Activated CD4-positive, alpha-beta memory T cell treated with anti-CD3 and anti-CD28 coated beads for 36 hours (primary cell): Measurements from ENCODE around the gene PPP4R1. TPM values are rescaled to one million over a fixed set of nuclear protein-coding genes. Genes with fewer than 3 reads are reported as not detected.
"Not testable (repeated sequence)": the region's sequence is repeated elsewhere in the genome, so short reads cannot be mapped to it uniquely, and the experiment has no call there.

Experiments used
- CTCF ChIA-PET: fragments of 350-600 bp; sonication (Branson Sonifier 250); formaldehyde crosslinking; loops from one replicate; lab custom pipeline; 2021; ENCODE audit warnings: antibody characterized with exemption, inconsistent platforms; lab: Charles Lee
- POLR2A ChIA-PET: fragments of 350-600 bp; sonication (Branson Sonifier 250); formaldehyde crosslinking; loops from one replicate; lab custom pipeline; 2021; ENCODE audit warnings: antibody characterized with exemption; lab: Charles Lee
- DNase-seq: peaks from one replicate; pipeline ENCODE4 v3.0.0-alpha.2; 2020
- H3K27ac Mint-ChIP-seq: one replicate; pipeline ENCODE4 v1.8.0; 2021; ENCODE audit warnings: mixed read lengths
- H3K27me3 Mint-ChIP-seq: one replicate; pipeline ENCODE4 v1.8.0; 2021; ENCODE audit warnings: mixed read lengths
- H3K36me3 Mint-ChIP-seq: one replicate; pipeline ENCODE4 v1.8.0; 2021; ENCODE audit warnings: mixed read lengths
- H3K4me1 Mint-ChIP-seq: one replicate; pipeline ENCODE4 v1.8.0; 2021; ENCODE audit warnings: low read depth, mixed read lengths
- H3K4me3 Mint-ChIP-seq: one replicate; pipeline ENCODE4 v1.8.0; 2021; ENCODE audit warnings: mild to moderate bottlenecking, mixed read lengths
- H3K9me3 Mint-ChIP-seq: one replicate; pipeline ENCODE4 v1.8.0; 2021; ENCODE audit warnings: mixed read lengths
- intact Hi-C: fragments of 100-400 bp; cut with micrococcal nuclease; formaldehyde crosslinking; loops from one replicate; pipeline ENCODE4 v1.15.1; 2023
- total RNA-seq, 2 experiments: library from RNA; stranded (reverse); gene quantifications; one replicate each; pipeline ENCODE4 v1.2.3, GENCODE V29; 2021

Gene PPP4R1
- total RNA-seq, 2 experiments from 2014 or later, result 39.3 to 44.5 TPM

GRCh38 chr18:9642799-9643462, 28.6 kb upstream of the PPP4R1 start:
- Mint-ChIP-seq H3K9me3 (no peaks in the 10 kb centered on the region), H3K4me1 (no peaks in the 10 kb centered on the region), H3K27ac (no peak overlapping the region), H3K4me3 (no peak overlapping the region), H3K36me3 (no peaks in the 10 kb centered on the region), H3K27me3 (no peaks in the 10 kb centered on the region)
- ChIA-PET POLR2A (no interaction called here), CTCF (no interaction called here)
- intact Hi-C loops, result no loop called here
- no peak for DNase-seq

GRCh38 chr18:9641081-9641480, 26.7 kb upstream of the PPP4R1 start:
- H3K27ac Mint-ChIP-seq, H3K9me3 Mint-ChIP-seq, POLR2A ChIA-PET, H3K27me3 Mint-ChIP-seq, H3K36me3 Mint-ChIP-seq, H3K4me1 Mint-ChIP-seq, intact Hi-C loops, DNase-seq, H3K4me3 Mint-ChIP-seq, CTCF ChIA-PET: not testable (repeated sequence)

- Mint-ChIP-seq H3K4me3 (no peak overlapping the region), H3K36me3 (no peaks in the 10 kb centered on the region), H3K9me3 (peaks cover 3% of the 10 kb centered on the region), H3K4me1 (no peaks in the 10 kb centered on the region), H3K27ac (no peak overlapping the region), H3K27me3 (no peaks in the 10 kb centered on the region)
- DNase-seq, result no peak
- intact Hi-C loops, result no loop called here
- ChIA-PET CTCF (no interaction called here), POLR2A (no interaction called here)
Measured at GRCh38 chr18:9638886-9639285, 24.5 kb upstream of the PPP4R1 start.

GRCh38 chr18:9637036-9637767, 22.8 kb upstream of the PPP4R1 start:
- Mint-ChIP-seq H3K36me3 (no peaks in the 10 kb centered on the region), H3K4me3 (no peak overlapping the region), H3K4me1 (no peaks in the 10 kb centered on the region), H3K9me3 (peaks cover 3% of the 10 kb centered on the region), H3K27me3 (no peaks in the 10 kb centered on the region), H3K27ac (no peak overlapping the region)
- POLR2A ChIA-PET, result no interaction called here
- intact Hi-C loops, result no loop called here
- CTCF ChIA-PET, result no interaction called here
- no peak for DNase-seq

- CTCF ChIA-PET, result no interaction called here
- DNase-seq, result no peak
- no peak overlapping the region for H3K27ac Mint-ChIP-seq
- intact Hi-C loops, result no loop called here
- H3K4me1 Mint-ChIP-seq, result no peaks in the 10 kb centered on the region
- no peak overlapping the region for H3K4me3 Mint-ChIP-seq
- peaks cover 3% of the 10 kb centered on the region for H3K9me3 Mint-ChIP-seq
- POLR2A ChIA-PET, result no interaction called here
- H3K36me3 Mint-ChIP-seq, result no peaks in the 10 kb centered on the region
- H3K27me3 Mint-ChIP-seq, result peaks cover 1% of the 10 kb centered on the region
Measured at GRCh38 chr18:9634856-9635255, 20.5 kb upstream of the PPP4R1 start.

- Mint-ChIP-seq H3K36me3 (no peaks in the 10 kb centered on the region), H3K4me1 (no peaks in the 10 kb centered on the region), H3K27ac (no peak overlapping the region), H3K9me3 (peaks cover 3% of the 10 kb centered on the region), H3K4me3 (no peak overlapping the region), H3K27me3 (peaks cover 3% of the 10 kb centered on the region)
- CTCF ChIA-PET, result no interaction called here
- no peak for DNase-seq
- POLR2A ChIA-PET, result no interaction called here
- intact Hi-C loops, result no loop called here
Measured at GRCh38 chr18:9631814-9632496, 17.6 kb upstream of the PPP4R1 start.

GRCh38 chr18:9630444-9630843, 16.1 kb upstream of the PPP4R1 start:
- Mint-ChIP-seq H3K27me3 (peaks cover 3% of the 10 kb centered on the region), H3K27ac (no peak overlapping the region), H3K4me3 (no peak overlapping the region), H3K36me3 (no peaks in the 10 kb centered on the region), H3K9me3 (peaks cover 3% of the 10 kb centered on the region), H3K4me1 (no peaks in the 10 kb centered on the region)
- intact Hi-C loops, result no loop called here
- ChIA-PET POLR2A (no interaction called here), CTCF (no interaction called here)
- DNase-seq, result no peak

- ChIA-PET POLR2A (no interaction called here), CTCF (no interaction called here)
- Mint-ChIP-seq H3K4me1 (no peaks in the 10 kb centered on the region), H3K9me3 (no peaks in the 10 kb centered on the region), H3K4me3 (no peak overlapping the region), H3K27me3 (peaks cover 3% of the 10 kb centered on the region), H3K27ac (no peak overlapping the region), H3K36me3 (no peaks in the 10 kb centered on the region)
- intact Hi-C loops, result no loop called here
- DNase-seq, result no peak
Measured at GRCh38 chr18:9629709-9630108, 15.3 kb upstream of the PPP4R1 start.

GRCh38 chr18:9628984-9629383, 14.6 kb upstream of the PPP4R1 start:
- ChIA-PET POLR2A (no interaction called here), CTCF (no interaction called here)
- Mint-ChIP-seq H3K4me3 (no peak overlapping the region), H3K4me1 (no peaks in the 10 kb centered on the region), H3K36me3 (no peaks in the 10 kb centered on the region), H3K27ac (no peak overlapping the region), H3K9me3 (no peaks in the 10 kb centered on the region), H3K27me3 (peaks cover 3% of the 10 kb centered on the region)
- intact Hi-C loops, result no loop called here
- DNase-seq, result no peak

GRCh38 chr18:9627642-9628041, 13.3 kb upstream of the PPP4R1 start:
- Mint-ChIP-seq H3K27ac (no peak overlapping the region), H3K9me3 (no peaks in the 10 kb centered on the region), H3K4me3 (no peak overlapping the region), H3K27me3 (peaks cover 3% of the 10 kb centered on the region), H3K36me3 (no peaks in the 10 kb centered on the region), H3K4me1 (no peaks in the 10 kb centered on the region)
- intact Hi-C loops, result no loop called here
- ChIA-PET POLR2A (no interaction called here), CTCF (interaction anchor here (0.6 kb wide), 1 partner anchor 108 kb away, joined by 3 read pairs; no protein-coding TSS in a partner anchor)
- DNase-seq, result no peak

GRCh38 chr18:9619990-9620389, 5.6 kb upstream of the PPP4R1 start:
- Mint-ChIP-seq H3K27me3 (no peaks in the 10 kb centered on the region), H3K4me1 (peaks cover 14% of the 10 kb centered on the region), H3K9me3 (no peaks in the 10 kb centered on the region), H3K4me3 (no peak overlapping the region), H3K27ac (no peak overlapping the region), H3K36me3 (no peaks in the 10 kb centered on the region)
- POLR2A ChIA-PET, result no interaction called here
- no peak for DNase-seq
- CTCF ChIA-PET, result interaction anchor here (2.9 kb wide), 1 partner anchor 54 kb away, joined by 12 read pairs; no protein-coding TSS in a partner anchor
- intact Hi-C loops, result loop anchor here (10.0 kb wide), 3 partner anchors 475 to 915 kb away; partner anchors contain the start of gene MTCL1

- CTCF ChIA-PET, result interaction anchor here (0.6 to 2.9 kb wide), 2 partner anchors 54 to 237 kb away, joined by 3 to 12 read pairs; no protein-coding TSS in a partner anchor
- POLR2A ChIA-PET, result no interaction called here
- Mint-ChIP-seq H3K27ac (no peak overlapping the region), H3K4me3 (no peak overlapping the region), H3K9me3 (no peaks in the 10 kb centered on the region), H3K27me3 (no peaks in the 10 kb centered on the region), H3K36me3 (no peaks in the 10 kb centered on the region), H3K4me1 (peaks cover 14% of the 10 kb centered on the region)
- DNase-seq, result no peak
- intact Hi-C loops, result loop anchor here (10.0 kb wide), 3 partner anchors 475 to 915 kb away; partner anchors contain the start of gene MTCL1
Measured at GRCh38 chr18:9619545-9619944, 5.2 kb upstream of the PPP4R1 start.
